GM21825 (cell line): Measurements from ENCODE around the gene KRT86.
"Not testable (repeated sequence)": the region's sequence is repeated elsewhere in the genome, so short reads cannot be mapped to it uniquely, and the experiment has no call there.

ENCODE experiments used
- ATAC-seq: cut with Tn5 transposase; IDR thresholded peaks from one replicate; pipeline ENCODE4 v1.9.1; 2021; ENCODE audit warnings: mild to moderate bottlenecking, moderate library complexity; ENCODE audit not compliant: unreplicated experiment

KRT86 gene

DNA sequence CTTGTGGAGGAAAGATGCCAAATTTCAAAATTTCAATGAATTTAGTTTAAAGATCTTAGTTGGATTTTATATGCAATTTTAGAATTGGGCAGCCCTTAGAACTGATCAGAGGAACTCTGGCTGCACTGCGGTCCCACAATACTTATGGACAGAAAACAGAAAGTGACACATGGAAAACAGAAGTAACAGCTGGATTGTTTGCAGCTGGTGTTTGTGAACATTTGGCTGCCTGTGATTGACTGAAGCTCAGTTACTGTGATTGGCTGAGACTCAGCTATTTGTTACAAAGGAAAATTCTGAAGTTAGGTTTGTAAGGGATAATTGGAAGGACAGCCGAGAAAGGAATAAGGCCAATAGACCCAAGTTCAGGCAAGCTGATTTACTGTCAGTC, 10.0 kb upstream of the KRT86 start:
- ATAC-seq: no peak

GRCh38 chr12:52266514-52266913, 7.9 kb upstream of the KRT86 start:
- no peak for ATAC-seq

DNA sequence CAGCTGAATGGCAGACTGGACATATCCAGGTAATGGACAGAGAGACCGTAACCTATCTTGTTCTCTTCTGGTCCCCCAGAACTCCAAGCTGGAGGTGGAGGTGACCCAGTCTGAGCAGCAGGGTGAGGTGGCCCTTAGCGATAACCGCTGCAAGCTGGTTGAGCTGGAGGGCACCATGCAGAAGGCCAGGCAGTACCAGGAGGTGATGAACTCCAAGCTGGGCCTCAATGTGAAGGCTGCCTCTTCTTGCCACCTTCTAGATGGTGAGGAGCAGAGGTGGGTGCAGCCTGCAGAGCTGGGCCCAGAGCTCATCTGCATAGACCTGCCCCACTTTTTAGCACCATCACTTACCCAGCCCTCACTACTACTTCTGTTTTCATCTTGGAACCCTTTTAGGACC, 7.2 kb upstream of the KRT86 start:
- ATAC-seq: no peak

GRCh38 chr12:52267699-52268098, 6.7 kb upstream of the KRT86 start:
- no peak for ATAC-seq

- no peak for ATAC-seq
Observed at GRCh38 chr12:52268212-52268611, 6.2 kb upstream of the KRT86 start.

GRCh38 chr12:52270541-52271070, 3.8 kb upstream of the KRT86 start:
- no peak for ATAC-seq

- ATAC-seq: no peak
Observed at GRCh38 chr12:52271158-52271557, 3.3 kb upstream of the KRT86 start.

GRCh38 chr12:52275686-52276085, 1.2 kb downstream of the KRT86 start:
- no peak for ATAC-seq

- ATAC-seq: no peak
Observed at GRCh38 chr12:52277486-52278245, 3.2 kb downstream of the KRT86 start.

GRCh38 chr12:52278575-52279421, 4.4 kb downstream of the KRT86 start:
- ATAC-seq: peak; percentile 82

DNA sequence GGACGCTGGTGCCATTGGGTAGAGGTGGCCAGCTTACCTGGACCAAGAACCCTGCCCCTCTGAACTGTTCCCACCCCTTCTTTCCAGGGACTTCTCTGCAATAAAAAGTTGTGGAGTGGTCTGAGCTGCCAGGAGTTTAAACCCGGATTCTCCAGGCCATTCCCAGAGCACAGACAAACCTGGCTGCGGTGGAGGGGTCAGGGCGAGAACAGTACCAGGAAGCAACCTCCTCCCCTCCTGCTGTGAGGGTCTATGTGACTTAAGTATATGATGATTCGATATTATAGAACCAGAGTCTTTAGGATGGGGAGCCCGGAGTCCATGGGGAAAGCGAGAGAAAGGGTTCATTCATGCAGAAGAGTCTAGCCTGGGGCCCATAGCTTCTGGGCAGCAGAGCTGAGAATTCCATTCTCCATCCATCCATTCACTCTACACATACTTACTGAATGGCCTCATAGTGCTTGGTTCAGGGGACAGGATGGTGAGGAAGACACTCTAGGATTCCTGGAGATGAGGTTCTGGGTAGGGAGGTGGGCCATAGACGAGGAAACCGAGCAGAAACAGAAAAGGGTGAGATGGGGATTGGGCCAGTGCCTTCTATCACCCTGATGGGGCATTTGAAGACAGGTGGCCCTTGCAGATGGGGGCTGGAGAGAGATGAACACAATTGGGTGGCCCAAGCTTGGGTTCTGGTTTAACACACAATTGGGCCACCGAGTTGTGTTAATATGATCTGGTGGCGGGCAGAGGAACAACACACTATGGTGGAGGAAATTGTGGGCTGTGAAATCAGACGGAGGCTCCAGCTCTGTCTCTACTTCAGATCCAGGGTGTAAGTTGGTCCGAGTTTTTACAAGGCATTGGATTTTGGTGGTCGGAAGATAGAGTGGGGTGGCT, 5.2 kb downstream of the KRT86 start:
- no peak for ATAC-seq

- ATAC-seq: no peak
Observed at GRCh38 chr12:52280319-52280795, 5.9 kb downstream of the KRT86 start.

DNA sequence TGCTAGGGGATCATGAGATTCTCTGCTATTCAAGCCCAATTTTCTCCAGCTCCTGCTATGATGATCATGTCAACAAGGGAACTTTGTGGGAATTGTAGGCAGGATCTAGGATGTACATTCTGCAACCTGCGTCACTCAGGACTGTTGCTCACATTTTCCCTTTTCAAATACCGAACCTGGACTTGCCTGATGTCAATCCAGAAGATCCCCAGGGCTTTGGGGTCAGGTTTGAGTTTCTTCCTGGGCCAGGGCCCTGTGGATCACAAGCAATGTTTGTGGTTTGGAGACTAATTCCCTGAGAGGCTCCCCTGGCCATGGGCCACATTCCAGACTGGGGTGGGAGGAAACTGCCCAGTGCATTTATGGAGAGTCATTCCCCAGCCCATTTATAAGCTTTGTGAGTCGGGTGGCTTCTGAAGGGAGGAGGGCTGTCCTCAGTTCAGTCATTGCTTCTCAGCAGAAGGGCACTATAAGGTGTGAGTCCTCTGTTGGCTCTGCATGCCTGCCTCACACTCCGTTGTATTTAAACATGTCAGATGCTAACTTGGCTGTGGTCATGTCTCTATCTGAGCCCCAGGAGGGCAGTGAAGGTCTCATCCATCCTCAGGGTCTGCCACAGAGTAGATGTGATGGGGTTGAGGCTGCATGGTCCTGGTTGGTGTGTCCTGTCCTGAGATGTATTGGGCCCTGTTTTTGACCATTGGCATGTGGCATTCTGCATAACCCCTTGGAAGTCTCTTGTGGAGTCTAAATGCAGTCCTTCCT, 6.5 kb downstream of the KRT86 start:
- ATAC-seq: no peak

DNA sequence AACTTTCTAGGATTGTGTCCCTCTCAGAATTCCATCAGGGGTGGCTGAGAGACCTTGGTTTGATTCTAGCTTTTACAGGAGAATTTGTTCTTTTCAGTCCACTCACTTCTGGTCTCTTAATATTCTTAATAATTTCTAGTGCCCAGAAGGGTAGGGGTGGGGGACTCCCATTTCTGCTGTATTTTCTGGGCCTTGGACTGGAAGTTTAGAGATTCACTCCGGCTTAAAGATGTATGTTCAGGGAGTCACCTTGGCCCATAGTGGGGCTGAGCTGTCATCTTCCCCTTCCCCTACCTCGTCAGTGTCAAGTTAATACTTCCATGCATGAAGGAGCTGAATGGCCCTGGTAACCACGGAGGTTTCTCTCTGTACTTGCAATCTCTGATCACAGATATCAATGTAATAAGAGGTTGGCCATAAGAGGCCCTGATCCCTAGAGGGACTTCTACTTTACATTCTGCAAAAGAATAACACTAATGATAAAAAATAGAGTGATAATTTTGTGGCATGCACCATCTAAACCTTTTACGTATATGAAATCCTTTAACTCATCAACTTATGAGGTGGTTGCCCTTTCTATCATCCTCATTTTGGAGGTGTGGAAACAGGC, 10.2 kb downstream of the KRT86 start:
- no peak for ATAC-seq

DNA sequence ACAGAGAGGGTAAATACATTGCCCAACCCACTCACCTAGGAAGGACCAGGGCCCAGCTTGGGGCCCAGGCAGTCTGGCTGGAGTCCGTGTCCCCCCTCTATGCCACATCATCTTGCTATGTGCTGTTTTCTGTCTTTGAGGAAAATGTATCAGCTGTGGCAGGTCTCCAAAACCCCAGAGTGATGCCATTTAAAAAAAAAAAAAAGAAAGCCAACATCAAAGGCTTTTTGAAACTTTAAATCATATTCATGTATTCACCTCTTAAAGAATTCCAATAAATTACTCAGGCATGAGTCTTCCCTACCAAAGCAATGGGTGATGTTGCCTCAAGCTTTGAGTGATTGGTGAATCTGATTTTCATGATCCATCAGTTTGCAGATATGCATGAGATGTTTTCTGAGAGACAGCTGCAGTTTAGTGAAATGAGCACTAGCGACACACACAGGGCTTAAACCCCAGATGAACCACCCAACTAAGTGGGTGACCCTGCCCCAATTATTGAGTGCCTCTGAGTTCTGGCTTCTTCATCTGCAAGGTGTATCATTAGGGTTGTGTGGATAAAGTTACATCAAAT, 10.8 kb downstream of the KRT86 start:
- ATAC-seq: no peak

DNA sequence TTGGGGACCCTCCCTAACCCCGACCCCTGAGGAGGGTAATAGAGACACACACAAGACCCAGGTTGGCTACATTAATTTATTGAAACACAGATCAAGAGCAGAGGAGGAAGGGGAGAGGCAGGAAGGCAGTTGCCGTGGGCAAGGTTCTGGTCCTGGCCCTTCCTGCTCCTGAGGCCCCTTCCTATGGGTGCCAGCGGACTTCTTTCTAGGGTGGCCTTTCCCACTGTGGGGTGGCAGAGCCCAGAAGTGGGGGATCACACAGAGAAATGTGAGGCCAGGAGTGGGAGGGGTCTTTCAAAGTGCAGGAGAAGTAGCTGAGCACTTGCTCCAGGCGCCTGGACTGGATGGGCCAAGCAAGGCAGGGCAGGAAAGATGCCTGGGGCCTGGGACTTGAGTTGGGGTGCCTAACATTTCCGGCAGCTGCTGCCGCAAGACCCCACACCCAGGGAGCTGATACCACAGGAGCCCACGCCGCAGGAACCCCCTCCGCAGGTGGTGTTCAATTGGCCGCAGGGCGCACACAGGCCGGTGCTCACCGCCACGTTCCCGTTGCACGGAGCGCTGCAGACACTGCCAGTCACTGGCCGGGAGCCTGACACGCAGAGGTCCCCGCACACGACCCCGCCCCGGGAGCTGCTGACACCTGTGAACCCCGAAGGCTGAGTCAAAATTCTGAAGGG, 11.5 kb downstream of the KRT86 start:
- no peak for ATAC-seq

DNA sequence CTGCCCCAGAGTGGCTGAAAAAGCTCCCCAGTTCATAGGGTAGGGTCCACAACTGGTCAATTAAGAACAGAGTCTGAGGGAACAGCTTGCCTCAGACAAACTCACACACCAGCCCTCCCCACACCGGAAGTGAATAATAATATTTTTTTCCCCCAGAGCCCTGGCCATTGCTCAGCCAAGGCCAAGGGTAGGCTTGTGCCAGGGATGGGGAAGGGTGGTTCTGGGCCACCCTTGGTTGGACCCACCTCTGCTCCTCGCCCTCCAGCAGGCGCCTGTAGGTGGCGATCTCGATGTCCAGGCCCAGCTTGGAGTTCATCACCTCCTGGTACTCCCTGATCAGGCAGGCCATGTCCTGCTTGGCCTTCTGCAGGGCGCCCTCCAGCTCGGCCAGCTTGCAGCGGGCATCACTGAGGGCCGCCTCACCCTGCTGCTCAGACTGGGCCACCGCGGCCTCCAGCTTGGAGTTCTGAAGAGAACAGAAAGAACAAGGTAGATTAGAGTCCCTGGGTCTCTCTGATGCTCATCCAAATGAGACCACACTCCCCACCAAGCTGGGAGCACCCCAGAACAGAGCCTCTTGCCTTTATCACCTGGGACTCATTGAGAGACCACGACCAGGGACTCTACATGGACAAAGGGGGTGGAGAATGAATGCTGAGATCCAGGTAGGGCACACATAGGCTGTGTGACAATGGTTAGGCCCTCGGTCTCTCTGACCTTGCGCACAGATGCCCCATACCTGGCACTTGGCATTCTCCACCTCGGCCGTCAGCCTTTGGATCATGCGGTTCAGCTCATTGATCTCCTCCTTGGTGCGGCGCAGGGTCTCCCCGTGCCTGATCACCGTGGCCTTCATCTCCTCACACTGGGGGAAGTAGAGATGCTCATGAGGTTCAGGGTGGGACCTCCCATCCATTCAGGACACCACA, 12.7 kb downstream of the KRT86 start:
- not testable (repeated sequence) for ATAC-seq
